Esophagus mucosa (tissue), 1 donor: Measurements from ENCODE around the gene RBM19. TPM values are rescaled to one million over a fixed set of nuclear protein-coding genes. Genes with fewer than 3 reads are reported as not detected.
"Not testable (repeated sequence)": the region's sequence is repeated elsewhere in the genome, so short reads cannot be mapped to it uniquely, and the experiment has no call there.

Experiments used
- ATAC-seq: fragments of 200-7000 bp; cut with Tn5 transposase; one replicate; pipeline ENCODE4 v1.9.1; 2020
- total RNA-seq: library from RNA; stranded (reverse); gene quantifications from one replicate; pipeline ENCODE4 v1.2.4, GENCODE V29; 2023
- donor health status: DM: yes; HTN: yes; CAD: no.

RBM19 gene, protein sequence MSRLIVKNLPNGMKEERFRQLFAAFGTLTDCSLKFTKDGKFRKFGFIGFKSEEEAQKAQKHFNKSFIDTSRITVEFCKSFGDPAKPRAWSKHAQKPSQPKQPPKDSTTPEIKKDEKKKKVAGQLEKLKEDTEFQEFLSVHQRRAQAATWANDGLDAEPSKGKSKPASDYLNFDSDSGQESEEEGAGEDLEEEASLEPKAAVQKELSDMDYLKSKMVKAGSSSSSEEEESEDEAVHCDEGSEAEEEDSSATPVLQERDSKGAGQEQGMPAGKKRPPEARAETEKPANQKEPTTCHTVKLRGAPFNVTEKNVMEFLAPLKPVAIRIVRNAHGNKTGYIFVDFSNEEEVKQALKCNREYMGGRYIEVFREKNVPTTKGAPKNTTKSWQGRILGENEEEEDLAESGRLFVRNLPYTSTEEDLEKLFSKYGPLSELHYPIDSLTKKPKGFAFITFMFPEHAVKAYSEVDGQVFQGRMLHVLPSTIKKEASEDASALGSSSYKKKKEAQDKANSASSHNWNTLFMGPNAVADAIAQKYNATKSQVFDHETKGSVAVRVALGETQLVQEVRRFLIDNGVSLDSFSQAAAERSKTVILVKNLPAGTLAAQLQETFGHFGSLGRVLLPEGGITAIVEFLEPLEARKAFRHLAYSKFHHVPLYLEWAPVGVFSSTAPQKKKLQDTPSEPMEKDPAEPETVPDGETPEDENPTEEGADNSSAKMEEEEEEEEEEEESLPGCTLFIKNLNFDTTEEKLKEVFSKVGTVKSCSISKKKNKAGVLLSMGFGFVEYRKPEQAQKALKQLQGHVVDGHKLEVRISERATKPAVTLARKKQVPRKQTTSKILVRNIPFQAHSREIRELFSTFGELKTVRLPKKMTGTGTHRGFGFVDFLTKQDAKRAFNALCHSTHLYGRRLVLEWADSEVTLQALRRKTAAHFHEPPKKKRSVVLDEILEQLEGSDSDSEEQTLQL
- total RNA-seq: 21.7 TPM

DNA sequence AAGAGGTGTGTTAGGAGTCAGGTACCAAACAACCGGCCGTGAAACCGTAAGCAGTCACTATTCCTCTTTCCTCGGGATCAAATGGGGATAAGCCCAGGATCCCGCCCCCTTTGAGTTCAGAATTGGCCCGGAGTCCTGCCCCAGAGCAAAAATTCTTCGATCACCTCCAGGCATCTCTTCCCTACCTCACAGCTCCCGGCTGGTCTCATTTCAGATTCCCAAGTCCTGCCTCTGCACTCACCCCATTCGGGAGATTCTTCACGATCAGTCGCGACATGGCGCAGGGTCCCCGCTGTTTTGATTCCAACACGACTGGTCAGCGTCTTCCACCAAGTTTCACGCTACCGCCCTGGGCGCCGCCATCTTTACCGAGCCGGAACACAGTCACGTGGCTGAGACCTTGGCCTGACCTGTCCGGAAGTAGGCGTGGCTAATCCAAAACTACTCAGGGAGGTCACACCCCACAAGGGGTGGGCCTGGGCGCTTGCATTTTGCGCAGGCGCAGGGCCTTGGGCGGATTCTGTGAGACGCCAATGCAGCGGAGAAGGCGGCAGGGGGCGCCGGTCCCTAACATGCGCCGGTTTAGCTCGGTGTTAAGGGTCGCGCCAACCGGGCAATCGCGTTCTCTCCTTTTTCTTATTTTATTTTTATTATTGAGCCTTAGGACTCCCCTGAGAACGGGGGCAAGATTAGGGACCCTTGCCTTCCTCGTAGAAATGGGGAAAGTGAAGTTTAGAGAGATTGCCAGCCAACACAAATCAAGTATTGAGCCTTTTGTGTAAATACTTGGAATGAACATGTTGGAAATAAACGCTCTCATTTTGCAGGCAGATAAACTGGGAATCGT lies at the start of gene RBM19:
Gene RBM19, minus strand, starts transcription at position 375 of the 847 bp plus-strand sequence. Its CDS starts 98 bp downstream, at position 277.
- peak; percentile 100 for ATAC-seq

DNA sequence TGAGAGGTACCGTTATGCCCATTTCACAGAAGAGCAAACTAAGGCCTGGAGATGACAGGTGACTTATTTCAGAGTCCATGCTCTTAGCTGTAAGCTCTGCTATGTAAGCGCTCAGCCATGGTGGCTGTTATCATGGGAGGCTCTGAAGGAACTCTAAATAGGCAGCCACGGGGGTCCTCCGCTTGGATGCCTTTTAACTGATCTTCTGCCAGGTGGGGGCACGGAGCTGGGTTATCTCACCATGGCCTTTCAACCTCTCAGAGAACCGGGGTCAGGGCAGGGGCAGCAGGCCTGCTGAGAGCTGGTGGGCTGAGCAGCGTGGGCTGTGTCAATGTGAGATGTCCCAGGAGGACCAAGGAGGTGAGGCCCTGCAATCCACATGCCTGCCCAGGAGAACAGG lies 49.7 kb upstream of the RBM19 start:
- ATAC-seq: no peak

DNA sequence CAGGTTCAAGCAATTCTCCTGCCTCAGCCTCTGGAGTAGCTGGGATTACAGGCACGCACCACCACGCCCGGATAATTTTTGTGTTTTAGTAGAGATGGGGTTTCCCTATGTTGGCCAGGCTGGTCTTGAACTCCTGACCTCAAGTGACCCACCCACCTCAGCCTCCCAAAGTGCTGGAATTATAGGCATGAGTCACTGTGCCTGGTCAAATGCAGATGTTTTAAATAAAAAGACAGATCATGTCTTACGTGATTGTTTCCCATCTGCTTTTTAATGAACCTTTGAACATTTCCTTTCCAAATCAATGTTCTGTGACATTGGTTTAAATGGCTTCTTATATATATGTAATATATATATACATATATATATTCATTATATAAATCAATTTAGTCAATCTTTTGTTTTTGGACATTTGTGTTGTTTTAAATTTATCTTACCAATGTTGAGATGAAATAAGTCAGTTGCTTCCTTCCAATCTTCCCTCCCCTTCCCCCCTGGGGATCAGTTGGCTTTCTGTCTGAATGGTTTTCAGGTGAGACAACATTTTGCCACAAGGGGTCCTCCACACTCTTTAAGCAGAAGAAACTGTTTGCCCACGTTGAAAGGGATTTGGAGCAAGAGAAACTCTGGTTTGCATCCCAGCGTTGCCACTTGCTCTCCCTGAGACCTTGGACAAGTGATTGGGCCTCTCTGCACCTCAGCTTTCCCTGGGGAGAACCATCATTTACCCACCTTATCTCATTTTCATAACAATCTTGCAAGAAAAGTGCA lies 47.6 kb upstream of the RBM19 start:
- ATAC-seq: no peak

DNA sequence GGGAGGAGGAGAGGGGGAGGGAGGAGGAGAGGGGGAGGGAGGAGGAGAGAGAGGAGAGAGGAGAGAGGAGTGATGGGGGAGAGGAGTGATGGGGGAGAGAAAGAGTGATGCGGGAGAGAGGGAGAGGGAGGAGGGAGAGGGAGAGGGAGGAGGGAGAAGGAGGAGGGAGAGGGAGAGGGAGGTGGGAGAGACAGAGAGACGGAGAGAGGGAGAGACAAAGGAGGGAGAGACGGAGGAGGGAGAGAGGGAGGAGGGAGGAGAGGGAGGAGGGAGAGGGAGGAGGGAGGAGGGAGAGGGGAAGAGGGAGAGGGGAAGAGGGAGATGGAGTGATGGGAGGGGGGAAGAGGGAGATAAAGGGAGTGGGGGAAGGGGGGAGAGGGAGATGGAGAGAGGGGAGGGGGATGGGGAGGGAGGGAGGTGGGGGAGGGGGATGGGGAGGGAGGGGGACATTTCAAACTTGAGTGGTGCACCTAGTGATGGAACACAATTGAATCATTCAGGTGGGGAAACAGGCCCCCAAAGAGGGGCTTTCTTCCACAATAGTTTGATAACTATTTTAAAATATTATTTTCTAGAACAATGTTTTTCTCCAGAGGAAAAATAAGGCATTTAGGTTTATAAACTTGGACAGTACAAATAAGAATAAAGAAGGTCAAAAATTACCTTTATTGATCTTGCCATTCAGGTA lies 46.8 kb upstream of the RBM19 start:
- no peak for ATAC-seq

DNA sequence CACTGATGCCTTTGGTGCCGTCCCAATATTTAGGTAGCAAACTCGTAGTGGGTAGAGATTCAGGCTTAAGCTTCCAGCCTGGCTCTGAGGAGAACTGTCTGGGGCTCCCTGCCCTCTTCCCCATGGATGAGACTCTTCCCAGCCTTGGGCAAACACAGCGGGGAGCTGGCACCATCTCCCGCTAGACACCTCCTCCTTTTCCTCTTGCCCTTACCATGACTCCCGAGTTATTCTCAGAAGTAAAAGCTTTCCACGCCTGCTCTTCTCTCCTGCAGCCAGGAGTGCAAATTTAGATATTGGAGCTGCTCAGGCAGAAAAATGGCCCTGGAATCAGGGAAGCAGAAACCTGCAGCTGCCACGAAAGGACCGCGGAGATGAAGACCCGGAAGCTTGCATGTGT lies 45.6 kb upstream of the RBM19 start:
- no peak for ATAC-seq

DNA sequence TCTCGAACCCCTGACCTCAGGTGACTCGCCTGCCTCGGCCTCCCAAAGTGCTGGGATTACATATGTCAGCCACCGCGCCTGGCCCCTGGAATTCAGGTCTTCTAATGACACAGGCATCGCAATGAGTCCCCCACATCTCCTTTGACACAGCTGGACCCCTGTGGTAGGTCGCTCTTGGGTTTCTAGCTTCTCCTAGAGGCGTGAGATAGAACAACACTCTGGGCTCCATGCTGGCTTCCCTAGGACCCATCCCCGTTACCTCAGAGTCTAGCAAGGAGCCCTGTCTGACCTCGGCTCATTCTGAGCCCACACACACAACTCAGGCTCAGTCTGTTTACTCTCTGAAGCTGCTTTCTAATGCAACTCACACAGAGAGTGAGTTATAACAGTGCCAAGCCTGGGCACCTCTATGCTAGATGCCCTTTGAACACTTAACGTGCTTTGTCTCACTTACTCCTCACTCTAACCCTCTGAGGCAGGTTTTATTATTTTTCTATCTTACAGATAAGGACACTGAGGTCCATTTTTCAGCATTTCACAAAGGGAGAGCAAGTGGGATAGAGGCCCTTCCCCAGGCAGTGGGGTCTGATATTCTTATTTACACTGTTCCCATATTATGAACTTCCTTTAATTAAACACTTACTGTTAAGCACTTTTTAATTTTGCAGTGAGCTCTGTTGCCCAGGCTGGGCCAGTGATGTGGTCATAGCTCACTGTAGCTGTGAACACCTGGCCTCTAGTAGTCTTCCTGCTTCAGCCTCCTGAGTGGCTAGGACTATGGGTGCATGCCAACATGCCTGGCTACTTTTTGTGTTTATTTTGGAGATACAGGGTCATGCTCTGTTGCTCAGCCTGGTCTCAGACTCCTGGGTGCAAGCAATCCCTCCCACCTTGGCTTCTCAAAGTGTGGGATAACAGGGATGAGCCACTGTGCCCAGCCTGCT lies 40.6 kb upstream of the RBM19 start:
- ATAC-seq: no peak

DNA sequence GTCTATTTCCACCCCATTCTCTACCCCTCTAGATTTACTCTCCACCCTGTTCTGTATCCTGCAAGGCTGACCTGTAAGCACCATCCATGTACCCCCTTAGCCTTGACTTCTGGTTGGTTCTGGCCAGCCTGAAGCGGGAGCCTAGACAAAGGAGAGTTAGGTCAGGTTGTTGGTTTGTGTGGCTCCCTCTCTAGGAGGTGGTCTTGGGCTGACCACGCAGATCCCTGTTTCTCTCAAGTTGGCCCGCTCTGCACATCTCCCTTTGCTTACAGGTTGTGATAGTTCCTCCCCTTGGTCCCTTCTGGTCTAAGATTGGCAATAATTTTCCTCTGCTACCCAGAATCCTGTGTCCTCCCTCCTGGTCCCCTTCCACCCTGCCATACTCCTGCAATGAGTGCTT lies 38.3 kb upstream of the RBM19 start:
- no peak for ATAC-seq

DNA sequence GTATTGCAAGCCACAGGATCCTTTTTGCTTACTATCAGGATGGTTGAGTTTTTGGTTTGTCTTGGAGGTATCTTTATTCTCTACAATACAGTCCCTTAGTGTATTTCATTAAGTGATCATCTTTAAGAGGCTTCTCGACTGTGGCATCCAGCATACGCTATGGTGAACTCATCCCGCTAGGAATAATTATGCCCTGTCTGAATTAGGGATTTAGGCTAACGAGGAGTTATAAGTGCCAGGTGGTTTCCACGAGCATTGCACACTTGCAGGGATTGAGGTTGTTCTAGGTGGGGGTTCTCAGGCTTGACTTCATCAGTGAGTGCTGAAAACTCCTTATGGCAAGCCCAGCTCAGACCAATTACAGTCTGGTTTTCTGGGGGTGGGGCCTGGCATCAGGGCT lies 37.2 kb upstream of the RBM19 start:
- ATAC-seq: no peak

DNA sequence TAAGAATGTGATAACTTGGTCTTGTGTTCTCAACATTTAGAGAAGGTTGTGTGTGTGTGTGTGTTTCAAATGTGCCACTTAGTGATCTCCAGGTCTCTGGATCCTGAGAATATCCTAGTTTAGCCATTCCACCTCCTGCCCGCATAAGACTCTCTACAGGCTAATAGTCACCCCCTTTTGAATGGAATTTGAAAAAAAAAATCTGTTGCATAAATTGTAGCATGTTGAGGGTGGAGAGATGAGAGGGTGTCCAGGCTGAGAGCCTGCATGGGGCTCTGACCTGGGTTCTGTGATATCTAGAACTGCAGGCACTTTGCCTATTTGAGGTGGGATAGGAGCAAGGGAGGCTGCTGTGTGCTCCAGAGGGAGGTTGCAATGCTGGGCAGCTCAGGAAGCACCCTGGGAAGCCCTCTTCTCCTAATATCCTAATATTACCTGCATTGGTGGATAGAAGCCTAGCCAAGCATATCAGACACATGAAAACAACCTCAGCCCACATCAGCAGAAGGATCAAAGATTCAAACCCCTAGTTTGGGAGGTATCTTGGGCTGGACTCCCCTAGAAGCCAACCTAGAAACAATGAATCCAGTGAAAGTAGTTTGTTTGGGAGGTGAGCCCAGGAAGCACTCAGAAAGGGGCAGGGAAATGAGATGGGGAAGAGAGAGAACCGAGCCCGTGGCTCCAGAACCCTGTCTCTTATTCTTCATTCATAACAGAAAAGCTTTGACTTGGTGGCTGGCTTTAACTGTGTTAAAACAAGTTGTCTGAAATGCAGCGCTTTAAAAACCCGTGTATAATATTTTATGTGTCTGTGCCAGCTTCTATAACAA lies 35.6 kb upstream of the RBM19 start:
- ATAC-seq: no peak

DNA sequence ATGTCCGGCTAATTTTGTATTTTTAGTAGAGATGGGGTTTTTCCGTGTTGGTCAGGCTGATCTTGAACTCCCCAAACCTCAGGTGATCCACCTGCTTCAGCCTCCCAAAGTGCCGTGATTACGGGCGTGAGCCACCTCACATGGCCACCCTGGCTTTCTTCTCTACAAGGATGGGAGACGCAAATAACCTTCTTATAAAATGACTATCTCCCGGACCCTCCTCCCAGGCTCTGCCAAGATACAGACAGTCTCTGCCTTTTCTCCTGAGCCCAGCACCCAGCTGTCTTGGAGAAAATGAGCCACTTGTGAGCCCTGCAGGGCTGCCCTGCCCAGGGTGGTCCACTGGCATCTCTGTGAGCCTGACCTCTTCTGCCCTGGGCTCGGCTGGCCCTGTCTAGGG lies 34.7 kb upstream of the RBM19 start:
- ATAC-seq: no peak

DNA sequence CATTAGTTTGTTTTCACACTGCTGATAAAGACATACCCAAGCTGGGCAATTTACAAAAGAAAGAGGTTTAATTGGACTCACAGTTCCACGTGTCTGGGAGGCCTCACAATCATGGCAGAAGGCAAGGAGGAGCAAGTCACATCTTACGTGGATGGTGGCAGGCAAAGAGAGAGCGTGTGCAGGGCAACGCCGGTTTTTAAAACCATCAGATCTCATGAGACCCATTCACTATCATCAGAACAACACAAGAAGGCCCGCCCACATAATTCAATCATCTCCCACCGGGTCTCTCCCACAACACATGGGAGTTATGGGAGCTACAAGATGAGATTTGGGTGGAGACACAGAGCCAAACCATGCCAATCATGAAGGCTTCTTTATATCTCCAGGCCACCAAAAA lies 34.1 kb upstream of the RBM19 start:
- ATAC-seq: not testable (repeated sequence)

DNA sequence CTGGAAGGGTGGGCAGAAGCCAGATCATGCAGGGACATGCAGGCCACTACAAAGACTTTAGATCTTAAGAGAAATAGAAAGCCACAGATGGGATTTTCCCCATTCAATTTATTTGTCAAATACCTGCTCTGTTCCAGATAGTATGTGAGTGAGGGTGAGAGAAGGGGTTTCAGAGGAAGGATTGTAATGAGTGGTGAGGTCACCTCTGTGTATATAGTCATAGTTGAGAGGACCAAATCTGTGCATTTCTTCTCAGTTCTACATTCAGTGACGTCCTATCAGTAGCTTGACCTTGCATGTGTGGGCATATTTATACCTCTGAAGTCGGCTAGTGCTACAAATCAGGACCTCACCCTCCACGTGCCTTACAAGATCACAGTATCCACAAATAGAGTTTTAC lies 31.2 kb upstream of the RBM19 start:
- no peak for ATAC-seq

DNA sequence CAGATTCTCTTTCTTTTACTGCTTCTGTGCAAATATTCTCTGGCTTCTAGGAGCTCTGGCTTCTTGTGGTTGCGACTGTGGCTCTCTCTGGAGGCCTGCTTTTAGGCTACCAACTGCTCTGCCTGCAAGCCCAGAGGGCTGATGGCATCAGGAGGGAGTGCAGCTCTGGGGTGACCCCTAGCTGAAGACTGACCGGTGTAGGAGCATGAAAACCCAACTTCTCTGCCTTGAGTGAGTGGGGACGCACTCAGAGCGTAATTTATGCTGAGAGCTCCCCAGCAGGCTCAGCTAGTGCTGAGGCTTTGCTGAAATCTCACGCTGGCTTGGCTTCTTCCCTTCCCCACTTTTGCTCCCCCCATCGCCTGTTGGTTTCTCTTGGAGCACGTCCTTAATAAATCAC lies 29.9 kb upstream of the RBM19 start:
- ATAC-seq: no peak

DNA sequence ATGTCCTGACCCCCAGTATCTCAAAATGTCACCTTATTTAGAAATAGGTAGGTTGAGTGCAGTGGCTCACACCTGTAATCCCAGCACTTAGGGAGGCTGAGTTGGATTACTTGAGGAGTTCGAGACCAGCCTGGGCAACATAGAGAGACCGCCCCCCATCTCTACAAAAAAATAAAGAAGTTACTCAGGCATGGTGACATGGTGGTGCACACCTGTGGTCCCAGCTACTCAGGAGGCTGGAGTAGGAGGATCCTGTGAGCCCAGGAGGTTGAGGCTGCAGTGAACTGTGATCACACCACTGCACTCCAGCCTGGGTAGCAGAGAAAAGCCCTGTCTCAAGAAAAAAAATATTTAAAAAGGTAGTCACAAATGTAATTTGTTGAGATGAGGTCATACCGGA lies 27.9 kb upstream of the RBM19 start:
- ATAC-seq: no peak

DNA sequence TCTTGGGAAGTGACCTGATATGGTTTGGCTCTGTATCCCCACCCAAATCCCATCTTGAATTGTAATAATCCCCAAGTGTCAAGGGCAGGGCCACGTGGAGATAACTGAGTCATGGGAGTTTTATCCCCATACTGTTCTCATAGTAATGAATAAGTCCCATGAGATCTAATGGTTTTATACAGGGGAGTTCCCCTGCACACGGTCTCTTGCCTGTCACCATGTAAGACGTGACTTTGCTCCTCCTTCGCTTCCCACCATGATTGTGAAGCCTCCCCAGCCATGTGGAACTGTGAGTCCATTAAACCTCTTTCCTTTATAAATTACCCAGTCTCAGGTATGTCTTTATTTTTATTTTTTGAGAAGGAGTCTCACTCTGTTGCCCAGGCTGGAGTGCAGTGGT lies 26.6 kb upstream of the RBM19 start:
- ATAC-seq: not testable (repeated sequence)

DNA sequence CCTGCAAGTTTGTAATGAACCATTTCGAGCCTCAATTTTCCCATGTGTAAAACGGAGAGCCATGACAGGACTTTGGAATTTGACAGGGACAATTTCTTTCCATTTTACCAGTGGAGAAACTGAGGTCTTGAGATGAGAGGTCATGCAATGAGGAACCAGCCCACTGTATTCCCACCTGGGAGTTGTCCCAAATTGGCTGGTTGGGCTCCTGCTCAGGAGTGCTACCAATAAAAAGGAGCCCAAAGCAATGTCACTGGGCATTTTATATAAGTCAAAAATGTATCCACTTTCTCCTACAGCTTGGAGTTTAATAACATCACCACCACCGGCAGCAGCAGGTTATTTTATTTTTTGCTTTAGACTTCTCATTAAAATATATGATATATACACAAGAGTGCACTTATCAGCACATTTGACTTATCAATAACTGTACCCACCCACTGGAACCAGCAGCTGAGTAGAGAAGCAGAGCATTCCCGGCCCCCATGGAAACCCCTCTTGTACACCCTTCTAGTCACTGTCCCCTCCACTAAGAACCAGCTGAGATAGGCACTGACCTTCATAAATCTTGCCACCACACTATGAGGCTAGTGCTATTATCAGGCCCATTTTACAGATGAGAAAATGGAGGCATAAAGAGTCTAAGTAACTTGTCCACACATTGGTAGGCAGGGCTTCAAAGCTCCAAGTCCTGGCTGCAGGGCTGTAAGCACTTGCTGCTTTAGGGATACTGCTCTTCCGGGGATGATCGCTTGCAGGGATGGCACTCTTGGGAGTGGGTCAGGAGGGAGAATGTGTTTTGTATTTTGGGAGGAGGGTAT lies 25.3 kb upstream of the RBM19 start:
- ATAC-seq: no peak

DNA sequence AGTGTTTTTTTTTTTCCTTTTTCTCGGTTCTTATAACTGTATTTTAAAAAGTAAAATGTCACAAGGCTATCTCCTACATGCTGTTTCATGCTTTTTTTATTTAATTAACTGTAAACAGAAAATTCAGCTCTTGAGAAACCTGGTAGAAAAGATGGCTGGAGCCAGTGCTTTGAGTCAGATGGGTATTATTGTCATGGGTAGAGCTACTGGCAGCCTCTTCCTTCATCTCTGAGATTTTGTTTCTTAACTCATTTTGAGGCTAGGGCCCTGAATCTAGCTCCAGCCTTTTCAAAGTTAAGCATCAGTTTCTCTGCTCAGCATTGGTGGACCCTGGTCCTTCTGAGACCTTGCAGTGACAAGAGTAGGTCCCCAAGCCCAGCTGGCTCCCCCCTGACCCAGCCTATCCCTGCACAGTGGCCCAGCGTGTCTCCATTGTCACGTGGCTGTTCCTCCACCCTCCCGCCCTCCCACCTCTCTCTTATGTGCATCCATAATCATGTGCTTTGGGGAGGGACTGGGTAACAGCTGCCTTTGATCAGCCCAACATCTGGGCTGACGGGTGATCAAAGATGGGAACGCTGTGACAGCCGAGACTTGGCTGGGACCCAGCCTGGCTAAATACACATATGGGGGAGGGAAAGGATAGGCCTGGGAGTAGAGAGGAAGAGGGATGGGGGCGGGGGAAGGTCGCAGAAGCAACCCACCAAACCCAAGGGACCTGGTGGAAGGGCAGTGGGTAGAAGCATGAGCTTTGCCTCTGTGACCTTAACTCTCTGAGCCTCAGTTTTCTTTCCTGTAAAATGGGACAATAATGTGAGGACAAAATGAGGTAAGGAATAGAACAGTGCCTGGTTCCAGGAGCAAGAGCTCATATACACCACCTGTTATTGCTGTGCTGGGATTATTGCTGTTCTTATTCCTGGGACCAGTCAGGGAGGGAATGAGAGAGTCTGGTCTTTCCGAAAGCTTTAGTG lies 24.4 kb upstream of the RBM19 start:
- no peak for ATAC-seq
